Amniotic epithelial cell (primary cell): ENCODE measurements around the gene TMEM176B.

Experiments used
- DNase-seq: peaks from one replicate; pipeline ENCODE4 v3.0.0-alpha.2; 2010; ENCODE audit warnings: low read depth

Gene TMEM176B

DNA sequence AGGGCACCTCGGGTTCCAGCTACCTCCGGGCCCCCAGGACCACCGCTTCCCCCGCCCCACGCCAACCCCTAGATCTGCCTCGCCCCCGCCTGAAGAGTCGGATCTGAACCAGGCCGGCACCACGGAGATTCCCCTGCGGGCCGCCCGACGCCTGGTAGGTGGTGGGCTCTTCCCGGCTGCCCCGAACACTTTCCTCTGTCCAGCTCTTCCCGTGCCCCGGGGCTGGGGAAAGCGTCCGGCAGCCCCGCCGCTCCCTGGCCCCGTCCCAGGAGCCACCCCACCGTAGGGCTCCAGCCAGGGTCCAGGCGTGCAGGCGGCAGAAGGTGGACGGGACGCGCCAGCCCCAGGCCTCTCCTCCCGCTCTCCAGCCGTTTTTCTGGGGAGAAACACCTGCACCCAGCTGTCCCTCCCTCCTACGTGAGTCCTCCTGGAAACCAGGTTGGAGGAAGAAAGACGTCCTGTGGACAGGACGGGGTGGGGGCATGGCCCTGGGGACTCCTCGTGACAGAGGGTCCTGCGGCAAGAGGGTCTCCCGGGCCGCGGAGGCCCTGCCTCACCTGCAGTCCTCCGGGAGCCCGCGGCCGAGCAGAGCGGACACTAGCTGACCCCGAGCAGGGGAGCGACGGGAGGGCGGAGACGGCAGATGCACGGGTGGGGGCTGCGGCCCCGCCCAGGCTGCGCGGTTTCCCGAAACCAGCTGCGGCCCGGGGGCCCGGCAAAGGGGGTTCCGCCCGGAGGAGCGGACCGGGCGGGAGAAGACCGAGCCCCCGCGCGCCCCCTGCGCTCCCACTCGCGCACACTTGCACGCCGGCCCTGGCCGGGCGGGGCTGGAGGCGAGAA, at the start of gene TMEM176B:
TSS of gene TMEM176B (minus strand) at position 624 of the 840 bp plus-strand sequence. CDS start 3,795 bp downstream, outside the sequence.
- DNase-seq = no peak

DNA sequence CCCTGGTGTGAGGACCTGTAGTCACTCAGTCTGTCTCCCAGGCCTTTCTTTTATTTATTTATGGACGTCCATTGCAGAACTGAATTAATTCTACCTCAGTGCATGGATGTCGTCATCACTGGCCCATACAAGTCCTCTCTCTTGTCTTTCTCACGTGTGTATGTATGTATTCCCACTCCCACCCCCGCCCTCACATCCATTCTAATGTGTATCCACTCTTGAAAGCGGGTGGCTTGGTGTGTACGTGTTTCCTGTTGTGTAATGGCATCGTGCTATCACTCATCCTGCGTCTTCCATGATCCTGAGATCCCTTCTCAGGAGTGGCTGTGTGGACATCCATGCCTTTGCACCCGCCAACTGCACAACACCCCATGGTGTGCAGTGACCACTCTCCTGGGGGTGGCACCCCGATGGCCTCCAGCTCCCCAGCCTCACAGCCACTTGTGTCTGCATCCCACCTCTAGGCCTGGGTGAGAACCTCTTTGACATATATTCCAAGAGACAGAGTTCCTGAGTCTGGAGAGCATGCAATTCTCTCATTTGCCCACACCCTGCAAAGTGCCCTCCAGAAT, 49.1 kb upstream of the TMEM176B start:
- no peak for DNase-seq

DNA sequence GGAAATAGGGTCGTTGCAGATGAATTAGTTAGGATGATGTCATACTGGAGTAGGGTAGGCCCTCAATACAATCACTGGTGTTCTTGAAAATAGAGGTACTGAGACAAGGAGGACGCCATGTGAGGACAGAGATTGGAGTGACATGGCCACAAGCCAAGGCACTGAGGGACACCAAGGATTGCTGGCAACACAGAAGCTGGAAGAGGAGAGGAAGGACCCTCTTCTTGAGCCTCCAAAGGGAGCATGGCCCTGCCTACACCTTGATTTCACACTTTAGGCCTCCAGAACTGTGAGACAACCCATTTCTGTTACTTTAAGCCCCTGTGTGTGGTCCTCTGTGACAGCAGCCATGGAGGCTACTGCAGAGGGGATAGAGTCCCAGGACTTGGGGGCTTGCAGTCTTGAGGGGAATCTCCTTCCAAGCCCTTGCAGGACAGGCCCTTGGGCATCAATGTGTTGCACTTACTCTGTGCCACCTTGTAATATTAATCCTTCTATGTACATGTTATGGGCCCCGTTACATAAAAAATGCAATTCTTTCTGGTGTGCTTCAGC, 48.5 kb upstream of the TMEM176B start:
- DNase-seq = no peak

DNA sequence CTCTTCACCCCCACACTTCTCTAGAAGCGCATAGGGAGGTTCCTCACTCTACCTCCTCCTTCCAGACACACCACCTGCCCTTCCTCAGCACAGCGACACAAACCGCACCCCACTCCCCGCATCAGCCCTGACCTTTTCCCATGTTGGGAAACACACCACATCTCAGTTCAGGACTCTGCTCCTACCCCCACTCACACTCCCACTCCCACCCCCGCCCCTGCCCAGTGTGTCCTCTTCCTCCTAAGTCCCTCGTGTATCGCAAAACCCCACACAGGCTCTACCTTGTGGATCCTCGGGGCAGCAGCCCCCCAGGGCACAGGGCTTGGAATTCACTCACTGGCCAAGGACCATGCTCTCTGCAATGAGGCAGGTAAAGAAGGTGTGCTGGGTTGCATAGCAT, 47.9 kb upstream of the TMEM176B start:
- no peak for DNase-seq

DNA sequence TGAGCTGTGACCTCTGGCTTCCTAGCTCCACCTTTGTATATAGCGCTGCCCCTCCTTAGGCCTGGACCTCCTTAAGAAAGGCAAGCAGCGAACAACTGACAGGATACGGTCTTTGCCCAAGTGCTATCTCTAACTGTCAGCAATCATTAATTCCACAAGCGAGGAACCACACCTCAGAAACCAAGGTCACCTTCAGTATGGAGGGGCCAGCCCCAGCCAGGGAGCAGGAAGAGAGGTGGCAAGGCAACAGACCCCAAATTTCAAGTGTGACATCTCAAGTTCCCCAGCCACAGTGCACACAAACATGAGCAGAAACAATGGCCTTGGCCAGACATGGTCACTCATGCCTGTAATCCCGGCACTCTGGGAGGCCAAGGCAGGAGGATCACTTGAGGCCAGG, 47.4 kb upstream of the TMEM176B start:
- no peak for DNase-seq

DNA sequence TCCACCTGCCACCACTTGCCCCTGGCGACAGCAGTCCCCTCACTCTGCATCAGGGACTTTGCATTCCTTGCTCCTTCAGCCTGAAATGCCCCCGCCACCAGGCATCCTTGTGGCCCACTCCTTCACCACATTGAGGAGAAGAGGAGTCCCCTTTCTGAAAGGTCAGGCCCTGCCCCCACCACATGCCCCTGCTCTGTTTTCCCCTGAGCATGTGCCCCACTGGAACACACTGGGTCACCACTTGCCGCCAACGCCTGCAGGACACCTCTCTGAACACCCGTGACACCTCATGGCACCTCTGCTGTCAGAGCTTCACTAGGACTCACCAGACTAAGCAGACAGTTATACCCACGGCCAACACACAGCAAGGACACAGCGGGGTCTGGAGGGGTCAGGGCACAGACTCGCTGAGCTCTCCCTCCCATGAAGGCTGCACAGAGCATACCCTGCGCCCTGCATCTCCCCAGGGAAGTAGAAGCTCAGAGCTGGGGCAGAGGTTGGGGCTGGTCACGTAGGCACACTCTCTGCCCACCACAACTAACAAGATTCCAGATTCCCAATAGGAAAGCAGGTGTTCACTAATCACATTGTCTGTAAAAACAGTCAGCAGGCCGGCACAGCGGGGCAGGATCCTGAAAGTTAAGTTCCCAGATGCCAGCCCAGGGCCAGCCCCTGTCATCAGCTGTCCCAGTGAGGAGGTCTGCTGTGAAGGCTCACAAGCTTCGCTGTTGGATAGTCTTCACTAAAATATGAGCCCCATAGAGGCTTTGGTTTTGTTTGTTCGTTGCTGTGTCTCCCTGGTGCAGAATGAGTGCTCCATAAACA, 46.3 kb upstream of the TMEM176B start:
- DNase-seq = no peak

DNA sequence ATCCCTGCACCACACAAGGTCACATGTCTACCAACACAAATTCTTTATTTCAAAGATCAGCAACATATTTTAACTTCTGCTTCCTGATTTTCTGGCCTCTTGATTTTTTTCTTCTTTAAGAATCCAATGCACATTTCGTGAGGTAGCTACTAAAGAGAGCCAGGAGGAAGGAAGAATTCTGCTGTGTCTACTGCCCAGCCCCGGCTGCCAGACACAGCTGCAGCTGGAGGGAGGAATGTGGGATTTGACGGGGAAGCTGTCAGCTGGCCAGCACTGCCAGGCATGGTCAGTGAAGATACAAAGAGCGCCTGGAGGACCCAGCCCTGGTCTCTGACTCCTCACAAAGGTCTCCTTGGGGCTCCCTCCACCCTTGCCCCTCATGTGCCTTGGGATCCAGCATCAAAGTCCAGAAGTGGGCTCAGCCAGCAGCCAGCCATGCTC, 45.3 kb upstream of the TMEM176B start:
- no peak for DNase-seq

DNA sequence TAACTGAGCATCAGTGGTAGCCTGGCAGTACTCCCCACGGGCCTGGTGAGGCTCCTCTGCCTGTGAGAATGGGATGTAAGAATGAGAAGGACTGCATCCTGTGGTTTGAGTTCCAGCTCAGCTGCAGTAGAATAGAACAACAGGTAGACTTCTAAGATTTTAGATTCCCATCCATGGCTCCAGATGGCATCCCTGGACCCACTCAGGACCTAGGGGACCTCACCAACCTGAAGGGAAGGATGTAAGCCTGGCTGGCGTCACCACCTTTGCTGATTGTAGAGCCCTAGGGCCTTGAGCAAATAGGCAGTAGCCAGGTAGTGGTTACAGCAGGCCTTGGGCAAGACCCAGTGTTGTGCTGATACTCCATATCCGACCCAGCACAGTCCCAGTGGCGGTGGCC, 42.6 kb upstream of the TMEM176B start:
- DNase-seq = no peak

DNA sequence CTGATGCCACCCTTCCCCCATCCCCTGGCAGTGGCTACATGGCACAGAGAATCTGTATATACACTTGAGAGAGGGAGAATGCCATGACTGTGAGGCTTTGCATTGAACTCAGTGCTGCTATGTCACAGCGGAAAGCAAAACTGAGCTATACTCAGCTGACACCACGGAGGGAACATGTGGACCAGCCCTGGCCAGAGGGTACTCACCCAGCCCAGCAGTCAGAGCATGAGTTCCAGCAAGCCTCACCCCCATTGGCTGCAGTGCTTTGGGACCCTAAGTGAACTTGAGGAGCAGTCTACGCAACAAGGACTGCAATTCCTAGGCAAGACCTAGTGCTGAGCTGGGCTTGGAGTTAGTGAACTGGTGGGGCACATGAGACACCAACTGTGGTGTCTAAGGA, 41.9 kb upstream of the TMEM176B start:
- DNase-seq = no peak

DNA sequence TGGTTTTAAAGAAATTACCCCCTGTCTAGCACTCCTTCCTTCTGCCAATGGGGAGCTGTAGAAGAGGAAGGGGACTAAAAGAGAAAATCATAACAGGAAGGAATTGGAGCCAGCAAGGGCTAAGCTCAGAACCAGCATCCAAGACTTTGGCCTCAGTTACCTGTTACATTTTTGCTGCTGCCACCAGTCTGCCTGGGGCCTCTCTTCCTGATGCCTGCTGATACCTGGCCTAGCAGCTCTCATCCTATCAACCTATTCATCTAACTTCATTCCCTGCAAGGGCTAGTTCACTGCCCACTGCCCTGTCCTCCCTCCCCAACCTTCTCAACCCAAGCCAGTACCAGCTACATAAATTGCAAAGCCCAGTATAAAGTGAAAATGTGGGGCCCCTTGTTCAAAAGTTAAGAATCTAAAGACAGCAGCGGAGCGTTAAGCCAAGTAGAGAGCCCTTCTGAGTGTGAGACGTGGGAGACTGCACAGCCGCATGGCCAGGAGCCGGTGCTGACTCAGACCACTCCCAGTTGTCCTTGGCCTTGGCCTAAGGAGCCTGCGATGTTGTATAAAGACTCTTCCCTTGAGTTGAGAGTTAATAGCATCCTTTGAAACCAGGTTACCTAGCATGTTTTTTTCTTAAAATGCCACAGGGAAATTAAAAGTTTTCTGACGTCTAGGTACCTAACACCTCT, 38.9 kb upstream of the TMEM176B start:
- no peak for DNase-seq

DNA sequence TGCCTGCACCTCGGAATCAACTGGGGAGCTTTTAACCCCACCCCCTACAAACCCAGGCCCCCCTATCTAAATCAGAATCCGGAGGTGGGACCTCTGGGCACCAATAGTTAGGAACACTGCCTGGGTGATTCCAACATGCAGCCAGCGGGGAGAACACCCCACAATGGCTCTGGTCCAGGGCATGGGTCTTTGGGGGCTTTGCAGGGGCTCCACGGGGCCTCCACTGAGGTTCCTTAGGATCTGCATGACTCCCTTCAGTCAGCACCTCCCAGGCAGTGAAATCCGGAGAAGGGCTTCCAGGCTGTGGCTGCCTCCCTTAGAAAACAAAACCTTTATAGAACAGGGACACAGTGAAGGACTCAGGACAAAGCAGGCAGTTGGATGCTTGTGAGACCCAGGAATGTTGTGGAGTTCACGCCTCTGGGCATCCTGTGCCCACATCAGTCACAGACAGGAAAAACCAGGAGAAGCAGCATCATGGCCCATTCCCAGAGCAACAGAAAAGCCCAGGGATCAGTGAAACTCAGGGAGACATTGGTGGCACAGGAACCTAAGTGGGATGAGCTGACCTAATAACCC, 35.6 kb upstream of the TMEM176B start:
- DNase-seq = no peak

DNA sequence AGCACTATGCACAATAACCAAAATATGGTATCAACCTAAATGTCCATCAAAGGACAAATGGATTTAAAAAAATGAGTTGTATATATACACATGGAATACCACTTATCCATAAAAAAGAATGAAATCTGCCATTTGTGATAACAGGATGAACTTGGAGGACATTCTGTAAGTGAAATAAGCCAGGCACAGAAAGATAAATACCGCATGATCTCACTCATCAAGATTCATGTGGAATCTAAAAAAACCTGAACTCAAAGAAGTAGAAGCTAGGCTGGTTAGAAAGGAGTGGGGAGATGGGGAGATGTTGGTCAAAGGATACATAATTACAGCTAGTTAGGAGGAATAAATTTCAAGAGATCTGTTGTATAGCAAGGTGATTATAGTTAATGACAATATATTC, 34.9 kb upstream of the TMEM176B start:
- DNase-seq = no peak

DNA sequence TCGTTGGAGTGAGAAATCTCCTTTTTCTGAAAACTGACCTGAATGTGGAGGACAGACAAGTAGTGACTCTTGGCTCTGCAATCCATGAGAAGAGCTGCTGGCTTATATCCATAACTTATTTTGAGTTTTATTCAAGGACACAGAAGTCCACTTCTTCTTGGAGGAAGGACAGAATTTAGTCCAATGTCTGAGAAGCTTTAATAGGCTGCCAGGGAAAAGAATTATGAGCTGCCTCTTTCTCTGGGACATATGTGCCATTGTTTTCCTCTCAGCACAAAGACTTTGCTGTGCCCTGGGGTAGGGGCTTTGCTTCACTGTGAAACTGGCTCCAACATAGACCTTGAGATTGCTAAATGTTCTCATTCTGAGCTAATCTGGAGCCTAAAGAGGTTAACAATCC, 31.7 kb upstream of the TMEM176B start:
- no peak for DNase-seq

DNA sequence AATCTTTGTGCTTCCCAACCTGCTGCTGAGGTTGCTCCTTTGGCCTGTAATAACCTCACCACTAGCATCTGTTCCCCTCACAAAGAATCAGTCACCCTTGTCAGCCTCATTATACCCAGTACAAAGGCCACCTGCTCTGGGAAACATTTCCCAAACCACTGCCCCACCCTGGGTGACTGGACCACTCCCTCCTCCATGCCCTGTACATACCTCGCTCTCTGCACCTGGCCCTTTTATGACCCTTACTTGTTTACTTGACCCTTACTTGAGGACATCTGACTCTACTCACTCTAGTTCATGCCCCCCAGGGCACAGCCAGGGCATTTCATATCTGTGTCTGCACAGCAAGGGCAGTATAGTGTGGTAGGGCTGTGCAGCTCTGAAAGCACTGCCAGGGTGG, 30.8 kb upstream of the TMEM176B start:
- no peak for DNase-seq

DNA sequence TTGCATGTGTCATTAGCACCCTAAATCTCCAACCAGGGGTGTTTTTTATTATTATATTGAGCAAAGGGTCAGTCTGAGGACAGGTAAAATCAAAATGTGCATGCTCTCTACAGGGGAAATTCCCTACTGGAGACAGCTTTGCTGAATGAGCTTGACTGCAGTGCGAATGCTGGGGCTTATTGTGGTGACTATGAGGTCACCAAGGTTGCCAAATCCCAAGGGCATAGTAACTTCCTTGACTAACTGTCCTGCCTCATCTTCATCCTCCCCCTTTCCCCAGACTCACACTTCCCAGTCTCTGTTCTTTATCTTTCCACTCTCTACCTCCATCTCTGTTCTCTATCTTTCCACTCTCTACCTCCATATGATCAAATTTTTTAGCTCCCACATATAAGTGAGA, 29.3 kb upstream of the TMEM176B start:
- no peak for DNase-seq

DNA sequence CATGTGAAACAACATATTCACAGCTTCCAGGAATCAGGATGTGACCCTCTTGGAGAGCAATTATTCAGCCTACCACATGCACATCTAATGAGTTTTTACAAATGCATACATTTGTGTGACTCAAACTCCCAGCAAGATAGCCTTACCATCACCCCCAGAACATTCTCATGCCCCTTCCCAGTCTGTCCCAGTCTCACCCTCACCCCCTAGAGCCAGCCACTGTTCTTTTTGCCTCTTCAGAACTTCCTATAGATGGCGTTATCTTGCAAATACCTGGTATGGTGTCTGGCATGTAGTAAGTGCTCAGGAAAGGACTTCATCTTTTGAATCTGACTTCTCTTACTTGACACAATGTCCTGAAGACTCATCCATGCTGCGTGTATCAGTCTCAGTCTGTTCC, 28.2 kb upstream of the TMEM176B start:
- DNase-seq = no peak

DNA sequence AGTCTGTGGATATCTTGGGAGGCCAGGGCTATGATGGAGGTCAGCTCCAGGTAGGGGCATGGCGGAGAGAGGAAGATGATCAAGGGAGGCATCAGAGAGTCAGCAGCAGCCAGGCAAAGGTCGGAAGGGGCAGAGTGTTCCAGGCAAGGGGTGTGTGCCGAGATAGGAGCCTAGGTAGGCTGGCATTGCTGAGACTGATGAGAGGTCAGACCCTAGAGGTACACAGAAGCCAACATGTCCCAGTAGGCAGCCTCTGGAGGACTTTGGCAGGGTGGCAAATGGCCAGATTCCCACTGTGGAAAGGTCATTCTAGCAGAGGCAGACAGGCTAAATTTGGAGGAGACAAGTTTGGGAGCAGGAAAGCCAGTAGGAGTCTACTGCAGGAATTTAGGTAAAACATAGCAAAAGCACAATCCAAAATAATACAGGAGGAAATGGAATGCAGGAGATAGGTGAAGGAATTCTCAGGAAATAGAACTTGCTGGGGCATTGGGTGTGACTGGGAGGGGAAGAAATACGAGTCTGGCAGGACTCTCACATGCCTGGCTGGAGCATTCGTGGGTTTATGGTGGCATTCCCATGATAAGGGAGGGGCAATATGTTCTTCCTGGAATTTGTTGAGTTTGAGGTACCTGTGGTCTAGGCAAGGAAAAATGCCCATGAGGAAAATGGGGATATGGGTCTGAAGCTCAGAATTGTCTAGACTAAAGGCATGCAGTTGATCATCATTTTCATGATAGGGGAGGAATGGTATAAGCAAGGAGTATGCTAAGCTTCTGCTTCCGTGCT, 26.1 kb upstream of the TMEM176B start:
- no peak for DNase-seq

DNA sequence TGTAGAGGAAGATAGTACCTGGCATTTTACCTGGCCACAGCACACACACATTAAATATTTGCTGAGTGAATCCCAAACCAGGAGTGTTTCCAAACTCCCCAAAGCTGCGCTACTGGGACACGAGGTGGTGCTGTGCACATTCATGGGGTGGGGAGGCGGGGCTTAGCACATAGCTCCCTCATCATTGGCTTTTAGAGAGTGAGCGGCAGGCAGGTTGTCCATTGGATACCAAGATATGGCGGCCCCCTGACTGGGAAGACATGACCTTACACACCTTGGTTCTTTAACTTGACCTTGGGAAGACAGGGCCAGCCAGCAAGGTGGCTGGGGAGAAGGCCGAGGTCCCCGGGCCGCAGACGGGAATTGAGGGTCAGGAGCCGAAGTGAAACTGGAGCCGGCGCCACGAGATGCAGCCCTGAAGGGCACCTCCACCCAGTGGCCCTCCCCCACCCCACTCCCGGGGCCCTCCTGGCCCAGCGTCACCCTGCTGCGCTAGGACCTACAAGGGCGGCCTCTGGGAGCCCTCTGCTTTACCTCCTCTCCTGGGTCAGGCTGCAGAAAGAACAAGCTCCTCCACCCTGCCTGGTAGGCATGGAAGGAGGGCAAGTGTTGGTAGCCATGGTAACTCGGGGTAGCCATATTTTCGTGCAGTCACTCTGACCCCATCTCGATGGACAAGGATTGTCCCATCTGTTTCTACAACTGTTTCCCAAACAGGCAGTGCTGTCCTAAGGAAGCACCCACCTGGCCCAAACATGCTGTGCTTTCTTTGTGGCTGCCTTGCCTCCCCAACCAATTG, 24.4 kb upstream of the TMEM176B start:
- DNase-seq = no peak

DNA sequence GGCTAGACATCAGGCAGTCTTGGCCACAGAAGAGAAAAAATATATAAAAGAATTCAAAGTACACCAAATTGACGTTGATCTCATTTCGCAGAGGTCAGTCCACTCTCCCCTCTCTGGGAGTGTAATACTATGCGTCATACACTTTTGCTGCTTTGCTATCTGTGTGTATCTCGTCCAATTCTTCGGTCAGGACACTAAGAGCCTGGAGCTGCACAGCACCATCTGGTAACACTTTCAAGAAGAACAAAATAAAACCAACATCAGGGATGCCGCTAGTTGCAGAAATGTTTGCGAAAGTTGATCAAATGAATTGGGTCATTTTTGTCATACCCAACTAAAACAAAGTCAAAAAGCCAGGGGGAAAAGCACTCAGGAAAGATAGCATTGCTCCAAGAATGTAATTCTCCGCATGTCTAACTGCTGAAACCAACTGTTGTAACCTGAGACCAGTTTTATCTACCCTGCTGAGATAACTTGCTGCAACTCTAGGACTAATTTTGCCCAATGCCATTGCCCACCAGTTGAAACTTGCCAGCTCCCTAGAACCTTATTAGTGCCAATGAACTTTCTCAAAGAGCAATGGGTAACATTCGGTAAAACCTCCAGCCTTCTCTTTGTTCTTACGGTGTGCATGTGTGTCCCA, 23.4 kb upstream of the TMEM176B start:
- DNase-seq = no peak
